Neural cell (in vitro differentiated cells): ENCODE results near the gene SHANK3. TPM values are rescaled to one million over a fixed set of nuclear protein-coding genes. Genes with fewer than 3 reads are reported as not detected.

Source experiments
- H2AFZ ChIP-seq: fragments of 200-600, 300-800 bp; sonication (generic), shearing (Covaris generic); 2 replicates; pipeline ENCODE4 v1.6.0; 2014; ENCODE audit warnings: low read depth, mild to moderate bottlenecking, antibody characterized with exemption, low read length, moderate library complexity
- H3F3A ChIP-seq: fragments of 200-600 bp; shearing (Covaris generic); 2 replicates; pipeline ENCODE4 v1.6.1; 2016; ENCODE audit warnings: mild to moderate bottlenecking, moderate library complexity, mixed read lengths, antibody characterized with exemption, low read length; ENCODE audit not compliant: insufficient read depth, poor library complexity, severe bottlenecking
- H3K27ac ChIP-seq: fragments of 200-600, 300-800 bp; sonication (generic), shearing (Covaris generic); 2 replicates; pipeline ENCODE4 v1.5.1; 2014; ENCODE audit warnings: mild to moderate bottlenecking, low read length, moderate library complexity
- H3K27me3 ChIP-seq: fragments of 300-800, 200-600 bp; sonication (generic), shearing (Covaris generic); 2 replicates; pipeline ENCODE4 v1.6.0; 2014; ENCODE audit warnings: mild to moderate bottlenecking, low read depth, low read length, moderate library complexity; ENCODE audit not compliant: insufficient read depth
- H3K36me3 ChIP-seq: fragments of 300-800, 200-600 bp; sonication (generic), shearing (Covaris generic); 2 replicates; pipeline ENCODE4 v1.5.1; 2014; ENCODE audit warnings: mild to moderate bottlenecking, antibody characterized with exemption, low read length, moderate library complexity; ENCODE audit not compliant: insufficient read depth
- H3K4me2 ChIP-seq: fragments of 300-800, 200-600 bp; sonication (generic), shearing (Covaris generic); 2 replicates; pipeline ENCODE4 v1.6.0; 2014; ENCODE audit warnings: mild to moderate bottlenecking, low read length
- H3K4me3 ChIP-seq: fragments of 300-800, 200-600 bp; sonication (generic), shearing (Covaris generic); 2 replicates; pipeline ENCODE4 v1.5.1; 2014; ENCODE audit warnings: mild to moderate bottlenecking, low read length, moderate library complexity
- H3K79me2 ChIP-seq: fragments of 200-600 bp; shearing (Covaris generic); replicated peaks from 2 replicates; pipeline ENCODE4 v1.6.0; 2014; ENCODE audit warnings: mild to moderate bottlenecking, low read length, moderate library complexity; ENCODE audit not compliant: insufficient read depth
- H3K9ac ChIP-seq: fragments of 300-800, 200-600 bp; sonication (generic), shearing (Covaris generic); 2 replicates; pipeline ENCODE4 v1.6.1; 2016; ENCODE audit warnings: mild to moderate bottlenecking, low read length, mixed read lengths
- H3K9me2 ChIP-seq: fragments of 200-600 bp; shearing (Covaris generic); 2 replicates; pipeline ENCODE4 v1.6.1; 2016; ENCODE audit warnings: mild to moderate bottlenecking, low read length, mixed read lengths; ENCODE audit not compliant: insufficient read depth
- H3K9me3 ChIP-seq: fragments of 200-600, 300-800 bp; sonication (generic), shearing (Covaris generic); 2 replicates; pipeline ENCODE4 v1.6.1; 2016; ENCODE audit warnings: mild to moderate bottlenecking, mixed run types, low read length, moderate library complexity, mixed read lengths
- H4K20me1 ChIP-seq: fragments of 200-600 bp; shearing (Covaris generic); 2 replicates; pipeline ENCODE4 v1.6.1; 2016; ENCODE audit warnings: mild to moderate bottlenecking, mixed run types; ENCODE audit not compliant: insufficient read depth
- EP300 ChIP-seq: fragments of 450-650 bp; conservative IDR thresholded peaks from 2 replicates; pipeline ENCODE4 v1.6.1; 2014; ENCODE audit warnings: antibody characterized with exemption, mild to moderate bottlenecking, moderate library complexity; ENCODE audit not compliant: poor library complexity, severe bottlenecking
- EZH2 ChIP-seq: fragments of 200-600, 300-800 bp; shearing (Covaris generic), sonication (generic); IDR thresholded peaks from 2 replicates; pipeline ENCODE4 v1.6.1; 2014; ENCODE audit warnings: antibody characterized with exemption, low read length, borderline replicate concordance, mild to moderate bottlenecking; ENCODE audit not compliant: insufficient read depth, poor library complexity, severe bottlenecking
- MXI1 ChIP-seq: fragments of 450-650 bp; conservative IDR thresholded peaks from 2 replicates; pipeline ENCODE4 v1.6.1; 2014; ENCODE audit warnings: antibody characterized with exemption, mild to moderate bottlenecking; ENCODE audit not compliant: poor library complexity, severe bottlenecking
- POLR2AphosphoS5 ChIP-seq: IDR thresholded peaks from 2 replicates; pipeline ENCODE4 v1.6.1; 2012
- RAD21 ChIP-seq: fragments of 450-650 bp; conservative IDR thresholded peaks from 2 replicates; pipeline ENCODE4 v1.6.1; 2014; ENCODE audit warnings: antibody characterized with exemption, mild to moderate bottlenecking, moderate library complexity
- SMC3 ChIP-seq: fragments of 450-650 bp; conservative IDR thresholded peaks from 2 replicates; pipeline ENCODE4 v1.6.1; 2014; ENCODE audit warnings: antibody characterized with exemption, mild to moderate bottlenecking, moderate library complexity; ENCODE audit not compliant: poor library complexity
- TAF1 ChIP-seq: IDR thresholded peaks from 2 replicates; pipeline ENCODE4 v1.6.1; 2012; ENCODE audit warnings: low read depth
- polyA plus RNA-seq: library from polyadenylated mRNA; depleted of rRNA; stranded (reverse); fragments of >200 nt; gene quantifications from 2 replicates; pipeline ENCODE4 v1.2.3, GENCODE V29; 2014
- TF ChIP-seq, protein P1 (sequence below): IDR thresholded peaks from 2 replicates; pipeline ENCODE4 v1.6.1; 2012; ENCODE audit warnings: borderline replicate concordance
- TF ChIP-seq, protein P2 (sequence below): fragments of 450-650 bp; IDR thresholded peaks from 2 replicates; pipeline ENCODE4 v1.5.1; 2014; ENCODE audit warnings: antibody characterized with exemption, mild to moderate bottlenecking, moderate library complexity; ENCODE audit not compliant: poor library complexity, severe bottlenecking

The SHANK3 gene
- polyA plus RNA-seq, 1 donor from 2014 or later: 5.5 TPM

DNA sequence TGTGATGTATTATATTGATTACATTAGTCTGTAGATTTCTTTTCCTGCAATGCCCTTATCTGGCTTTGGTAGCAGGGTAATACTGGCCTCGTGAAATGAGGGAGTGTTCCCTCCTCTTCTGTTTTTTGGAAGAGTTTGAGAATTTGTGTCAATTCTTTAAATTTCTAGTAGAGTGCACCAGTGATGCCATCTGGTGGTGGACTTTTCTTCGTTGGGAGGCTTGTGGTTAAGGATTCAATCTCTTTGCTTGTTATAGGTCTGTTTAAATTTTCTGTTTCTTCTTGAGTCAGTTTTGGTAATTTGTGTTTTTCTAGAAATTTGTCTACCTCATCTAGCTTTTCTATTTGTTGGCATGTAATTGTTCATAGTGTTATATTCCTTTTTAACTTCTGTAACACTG is 18.9 kb downstream of the SHANK3 start:
- no peak overlapping the region for H3K27ac ChIP-seq
- no peak overlapping the region for H3K4me2 ChIP-seq
- peaks cover 4% of the 10 kb centered on the region for H3F3A ChIP-seq

DNA sequence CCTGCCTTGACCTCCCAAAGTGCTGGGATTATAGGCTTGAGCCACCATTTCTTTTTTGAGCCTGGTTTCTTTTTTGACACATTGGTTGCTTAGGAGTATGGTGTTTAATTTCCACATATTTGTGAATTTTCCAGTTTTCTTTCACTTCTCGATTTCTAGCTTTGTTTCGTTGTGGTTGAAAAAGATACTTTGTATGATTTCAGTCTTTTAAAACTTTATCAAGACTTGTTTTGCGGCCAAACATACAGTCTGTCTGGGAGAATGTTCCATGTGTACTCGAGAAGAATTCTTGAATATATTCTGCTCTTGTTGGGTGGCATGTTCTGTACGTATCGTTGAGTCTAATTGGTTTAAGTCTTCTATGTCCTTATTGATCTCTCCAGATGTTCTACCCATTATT is 20.8 kb downstream of the SHANK3 start:
- no peaks in the 10 kb centered on the region for H3K27me3 ChIP-seq
- H3K9me3 ChIP-seq: no peaks in the 10 kb centered on the region
- no peak overlapping the region for H3K4me3 ChIP-seq
- H4K20me1 ChIP-seq: no peaks in the 10 kb centered on the region
- no peak overlapping the region for H3K9ac ChIP-seq
- H3K9me2 ChIP-seq: no peaks in the 10 kb centered on the region
- H3F3A ChIP-seq: peaks cover 4% of the 10 kb centered on the region
- H2AFZ ChIP-seq: no peak overlapping the region
- no peaks in the 10 kb centered on the region for H3K79me2 ChIP-seq
- H3K27ac ChIP-seq: no peak overlapping the region
- H3K36me3 ChIP-seq: no peaks in the 10 kb centered on the region
- TF ChIP-seq POLR2AphosphoS5 (no peak), SMC3 (no peak), TAF1 (no peak), MXI1 (no peak), EZH2 (no peak), RAD21 (no peak), EP300 (no peak)
- TF ChIP-seq, protein P1, sequence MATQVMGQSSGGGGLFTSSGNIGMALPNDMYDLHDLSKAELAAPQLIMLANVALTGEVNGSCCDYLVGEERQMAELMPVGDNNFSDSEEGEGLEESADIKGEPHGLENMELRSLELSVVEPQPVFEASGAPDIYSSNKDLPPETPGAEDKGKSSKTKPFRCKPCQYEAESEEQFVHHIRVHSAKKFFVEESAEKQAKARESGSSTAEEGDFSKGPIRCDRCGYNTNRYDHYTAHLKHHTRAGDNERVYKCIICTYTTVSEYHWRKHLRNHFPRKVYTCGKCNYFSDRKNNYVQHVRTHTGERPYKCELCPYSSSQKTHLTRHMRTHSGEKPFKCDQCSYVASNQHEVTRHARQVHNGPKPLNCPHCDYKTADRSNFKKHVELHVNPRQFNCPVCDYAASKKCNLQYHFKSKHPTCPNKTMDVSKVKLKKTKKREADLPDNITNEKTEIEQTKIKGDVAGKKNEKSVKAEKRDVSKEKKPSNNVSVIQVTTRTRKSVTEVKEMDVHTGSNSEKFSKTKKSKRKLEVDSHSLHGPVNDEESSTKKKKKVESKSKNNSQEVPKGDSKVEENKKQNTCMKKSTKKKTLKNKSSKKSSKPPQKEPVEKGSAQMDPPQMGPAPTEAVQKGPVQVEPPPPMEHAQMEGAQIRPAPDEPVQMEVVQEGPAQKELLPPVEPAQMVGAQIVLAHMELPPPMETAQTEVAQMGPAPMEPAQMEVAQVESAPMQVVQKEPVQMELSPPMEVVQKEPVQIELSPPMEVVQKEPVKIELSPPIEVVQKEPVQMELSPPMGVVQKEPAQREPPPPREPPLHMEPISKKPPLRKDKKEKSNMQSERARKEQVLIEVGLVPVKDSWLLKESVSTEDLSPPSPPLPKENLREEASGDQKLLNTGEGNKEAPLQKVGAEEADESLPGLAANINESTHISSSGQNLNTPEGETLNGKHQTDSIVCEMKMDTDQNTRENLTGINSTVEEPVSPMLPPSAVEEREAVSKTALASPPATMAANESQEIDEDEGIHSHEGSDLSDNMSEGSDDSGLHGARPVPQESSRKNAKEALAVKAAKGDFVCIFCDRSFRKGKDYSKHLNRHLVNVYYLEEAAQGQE: no peak
- TF ChIP-seq, protein P2, sequence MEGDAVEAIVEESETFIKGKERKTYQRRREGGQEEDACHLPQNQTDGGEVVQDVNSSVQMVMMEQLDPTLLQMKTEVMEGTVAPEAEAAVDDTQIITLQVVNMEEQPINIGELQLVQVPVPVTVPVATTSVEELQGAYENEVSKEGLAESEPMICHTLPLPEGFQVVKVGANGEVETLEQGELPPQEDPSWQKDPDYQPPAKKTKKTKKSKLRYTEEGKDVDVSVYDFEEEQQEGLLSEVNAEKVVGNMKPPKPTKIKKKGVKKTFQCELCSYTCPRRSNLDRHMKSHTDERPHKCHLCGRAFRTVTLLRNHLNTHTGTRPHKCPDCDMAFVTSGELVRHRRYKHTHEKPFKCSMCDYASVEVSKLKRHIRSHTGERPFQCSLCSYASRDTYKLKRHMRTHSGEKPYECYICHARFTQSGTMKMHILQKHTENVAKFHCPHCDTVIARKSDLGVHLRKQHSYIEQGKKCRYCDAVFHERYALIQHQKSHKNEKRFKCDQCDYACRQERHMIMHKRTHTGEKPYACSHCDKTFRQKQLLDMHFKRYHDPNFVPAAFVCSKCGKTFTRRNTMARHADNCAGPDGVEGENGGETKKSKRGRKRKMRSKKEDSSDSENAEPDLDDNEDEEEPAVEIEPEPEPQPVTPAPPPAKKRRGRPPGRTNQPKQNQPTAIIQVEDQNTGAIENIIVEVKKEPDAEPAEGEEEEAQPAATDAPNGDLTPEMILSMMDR: no peak
- H3K4me2 ChIP-seq: no peak overlapping the region

More for the DNA sequence above, 18.9 kb downstream of the SHANK3 start:
- Histone ChIP-seq H3K27me3 (no peaks in the 10 kb centered on the region), H2AFZ (no peak overlapping the region), H3K4me3 (no peak overlapping the region), H4K20me1 (no peaks in the 10 kb centered on the region), H3K36me3 (no peaks in the 10 kb centered on the region), H3K9me3 (no peaks in the 10 kb centered on the region), H3K9me2 (no peaks in the 10 kb centered on the region), H3K79me2 (no peaks in the 10 kb centered on the region), H3K9ac (no peak overlapping the region)
- TF ChIP-seq SMC3: peak; percentile 52
- no peak for TF ChIP-seq EP300
- TF ChIP-seq, protein P2: peak; percentile 45
- peak; percentile 26 for TF ChIP-seq RAD21
